Testis (tissue), 2 donors: ENCODE measurements around the gene FAM76B.

Experiments used
- CTCF ChIP-seq, 3 experiments: fragments of 450-650 bp in 2 of 3; fragments of 200-600 bp in 1 of 3; sonication (generic) in 1 of 3; IDR thresholded peaks; one replicate each; pipeline ENCODE4 v1.5.1; 2016 to 2019; ENCODE audit warnings: antibody characterized with exemption in 3 of 3, mild to moderate bottlenecking in 2 of 3, moderate library complexity in 1 of 3
- POLR2A ChIP-seq: fragments of 450-650 bp; IDR thresholded peaks from one replicate; pipeline ENCODE4 v1.6.1; 2017; ENCODE audit warnings: antibody characterized with exemption, mild to moderate bottlenecking, moderate library complexity

- TF ChIP-seq CTCF (IDR thresholded peaks at IDR 0.05) (no peak), POLR2A (no peak)
Observed at GRCh38 chr11:95767498-95767897, 22.1 kb downstream of the FAM76B start.
